H1 (cell line): ENCODE data around the gene IMP3. TPM values are rescaled to one million over a fixed set of nuclear protein-coding genes. Genes with fewer than 3 reads are reported as not detected.
A peak's percentile ranks its signal among the peaks of the same experiment; 100 is the strongest.

Experiments used
- CTCF ChIA-PET: fragments of 300-600 bp; sonication (Branson Sonifier 250); formaldehyde crosslinking; loops from one replicate; lab custom pipeline; 2021; ENCODE audit not compliant: partially characterized antibody; lab: Charles Lee
- POLR2A ChIA-PET: fragments of 300-600 bp; sonication (Branson Sonifier 250); formaldehyde crosslinking; loops from one replicate; lab custom pipeline; 2021; ENCODE audit warnings: inconsistent platforms; ENCODE audit not compliant: partially characterized antibody; lab: Charles Lee
- DNase-seq, 2 experiments: peaks; one replicate each; pipeline versions ENCODE4 v3.0.0 to v3.0.0-alpha.2; 2010 to 2022; ENCODE audit warnings: low spot score in 2 of 2, low read depth in 1 of 2, mixed read lengths in 1 of 2
- FAIRE-seq: peaks from 2 replicates; lab custom pipeline; 2011; peaks lifted over from hg19 to GRCh38; lab: Jason Lieb, UNC
- H2AFZ ChIP-seq: 2 replicates; pipeline ENCODE4 v1.8.1; 2012; ENCODE audit warnings: low read length, inconsistent platforms
- H2AK5ac ChIP-seq: 2 replicates; pipeline ENCODE4 v1.6.1; 2013; ENCODE audit warnings: low read depth, low read length
- H2BK120ac ChIP-seq: replicated peaks from 2 replicates; pipeline ENCODE3; 2013; ENCODE audit warnings: low read depth, low read length, inconsistent platforms
- H2BK12ac ChIP-seq: 2 replicates; pipeline ENCODE4 v1.6.1; 2013; ENCODE audit warnings: low read depth, low read length
- H2BK15ac ChIP-seq: 2 replicates; pipeline ENCODE4 v1.6.1; 2013; ENCODE audit warnings: low read length
- H2BK20ac ChIP-seq: 2 replicates; pipeline ENCODE4 v1.6.1; 2013; ENCODE audit warnings: low read length
- H2BK5ac ChIP-seq: 2 replicates; pipeline ENCODE4 v1.6.1; 2013; ENCODE audit warnings: low read depth, low read length
- H3K14ac ChIP-seq: 2 replicates; pipeline ENCODE4 v1.6.1; 2013; ENCODE audit warnings: inconsistent platforms; ENCODE audit not compliant: insufficient read length
- H3K18ac ChIP-seq: 2 replicates; pipeline ENCODE4 v1.6.1; 2013; ENCODE audit warnings: low read length; ENCODE audit errors: extremely low read depth
- H3K23ac ChIP-seq: 2 replicates; pipeline ENCODE4 v1.6.1; 2013; ENCODE audit warnings: inconsistent platforms; ENCODE audit not compliant: insufficient read length
- H3K23me2 ChIP-seq: 2 replicates; pipeline ENCODE4 v1.6.1; 2013; ENCODE audit warnings: low read depth, low read length
- H3K27ac ChIP-seq: 2 replicates; pipeline ENCODE4 v1.6.1; 2011; ENCODE audit warnings: low read depth, low read length, inconsistent platforms
- H3K27me3 ChIP-seq, 4 experiments: replicated peaks in 1 of 4; 1 replicate in 1 of 4; 2 replicates in 3 of 4; pipeline versions ENCODE4 v1.6.1 to v1.8.1; 2011 to 2013; ENCODE audit warnings: low read length in 3 of 4, mild to moderate bottlenecking in 3 of 4, inconsistent platforms in 2 of 4, mixed read lengths in 2 of 4, moderate library complexity in 1 of 4; ENCODE audit not compliant: control insufficient read depth in 3 of 4, insufficient read depth in 3 of 4; ENCODE audit errors: extremely low read depth in 1 of 4
- H3K36me3 ChIP-seq, 4 experiments: 2 replicates each; pipeline versions ENCODE4 v1.6.1 to v1.8.1; 2011 to 2013; ENCODE audit warnings: mild to moderate bottlenecking in 4 of 4, low read length in 3 of 4, moderate library complexity in 2 of 4, control low read depth in 1 of 4, inconsistent platforms in 1 of 4; ENCODE audit not compliant: insufficient read depth in 4 of 4, control insufficient read depth in 2 of 4
- H3K4ac ChIP-seq: replicated peaks from 2 replicates; pipeline ENCODE3; 2013; ENCODE audit warnings: low read length, low read depth, mixed read lengths, inconsistent platforms; ENCODE audit not compliant: insufficient read length
- H3K4me1 ChIP-seq, 4 experiments: replicated peaks in 1 of 4; 1 replicate in 1 of 4; 2 replicates in 3 of 4; pipeline versions ENCODE4 v1.6.1 to v1.8.1; 2011 to 2013; ENCODE audit warnings: low read length in 3 of 4, inconsistent platforms in 2 of 4, mixed read lengths in 1 of 4; ENCODE audit not compliant: insufficient read depth in 4 of 4, control insufficient read depth in 3 of 4
- H3K4me2 ChIP-seq, 2 experiments: 2 replicates each; pipeline versions ENCODE4 v1.6.1 to v1.8.1; 2011 to 2013; ENCODE audit warnings: low read depth in 2 of 2, low read length in 2 of 2, control low read depth in 1 of 2, inconsistent platforms in 1 of 2, mild to moderate bottlenecking in 1 of 2; ENCODE audit not compliant: insufficient read depth in 1 of 2
- H3K4me3 ChIP-seq, 4 experiments: fragments of 200-600, 300-600 bp in 1 of 4; sonication (generic), shearing (Covaris generic), sonication (Bioruptor Twin) in 1 of 4; 2 replicates each; pipeline versions ENCODE4 v1.5.1 to v1.8.1; 2011 to 2016; ENCODE audit warnings: low read length in 4 of 4, low read depth in 3 of 4, control low read depth in 2 of 4, inconsistent platforms in 2 of 4, mild to moderate bottlenecking in 2 of 4, mixed read lengths in 1 of 4, moderate library complexity in 1 of 4; ENCODE audit not compliant: insufficient read depth in 2 of 4; ENCODE audit errors: extremely low read depth in 1 of 4
- H3K56ac ChIP-seq: replicated peaks from 2 replicates; pipeline ENCODE3; 2013; ENCODE audit warnings: low read depth, mild to moderate bottlenecking, mixed read lengths, low read length, inconsistent platforms; ENCODE audit not compliant: insufficient read length
- H3K79me1 ChIP-seq: 2 replicates; pipeline ENCODE4 v1.6.1; 2013; ENCODE audit warnings: low read depth, low read length, control low read depth
- H3K79me2 ChIP-seq, 2 experiments: 2 replicates each; pipeline versions ENCODE4 v1.6.1 to v1.8.1; 2012 to 2013; ENCODE audit warnings: low read length in 2 of 2, mild to moderate bottlenecking in 2 of 2, inconsistent platforms in 1 of 2; ENCODE audit not compliant: insufficient read depth in 2 of 2, control insufficient read depth in 1 of 2
- H3K9ac ChIP-seq, 4 experiments: replicated peaks in 1 of 4; 1 replicate in 1 of 4; 2 replicates in 3 of 4; pipeline versions ENCODE4 v1.6.1 to v1.8.1; 2011 to 2013; ENCODE audit warnings: low read depth in 3 of 4, low read length in 3 of 4, control low read depth in 2 of 4, mild to moderate bottlenecking in 2 of 4, moderate library complexity in 2 of 4, inconsistent platforms in 1 of 4; ENCODE audit errors: extremely low read depth in 1 of 4
- H3K9me3 ChIP-seq, 2 experiments: 2 replicates each; pipeline versions ENCODE4 v1.6.1 to v1.8.1; 2012 to 2013; ENCODE audit warnings: mild to moderate bottlenecking in 2 of 2, moderate library complexity in 2 of 2, control low read depth in 1 of 2, inconsistent platforms in 1 of 2, low read depth in 1 of 2, low read length in 1 of 2, mixed read lengths in 1 of 2; ENCODE audit not compliant: insufficient read depth in 2 of 2
- H4K20me1 ChIP-seq, 2 experiments: replicated peaks in 1 of 2; 2 replicates each; pipeline versions ENCODE3 to v1.8.1; 2011 to 2013; ENCODE audit warnings: inconsistent platforms in 2 of 2, low read length in 2 of 2, mild to moderate bottlenecking in 1 of 2; ENCODE audit not compliant: insufficient read depth in 2 of 2, control insufficient read depth in 1 of 2
- H4K5ac ChIP-seq: 2 replicates; pipeline ENCODE4 v1.6.1; 2013; ENCODE audit warnings: low read length, low read depth, mixed read lengths, inconsistent platforms; ENCODE audit not compliant: insufficient read length
- H4K8ac ChIP-seq: 2 replicates; pipeline ENCODE4 v1.8.0; 2013; ENCODE audit warnings: mild to moderate bottlenecking, moderate library complexity, low read length, inconsistent platforms; ENCODE audit not compliant: insufficient read depth; ENCODE audit errors: extremely low read depth
- H4K91ac ChIP-seq: replicated peaks from 2 replicates; pipeline ENCODE3; 2013; ENCODE audit warnings: low read length, mixed read lengths, inconsistent platforms; ENCODE audit not compliant: insufficient read length
- CTCF ChIP-seq, 3 experiments: IDR thresholded peaks; 1 replicate in 2 of 3; 2 replicates in 1 of 3; pipeline versions ENCODE4 v1.5.1 to v1.6.1; 2011; ENCODE audit warnings: low read length in 3 of 3, mild to moderate bottlenecking in 3 of 3, inconsistent platforms in 2 of 3, low read depth in 1 of 3, moderate library complexity in 1 of 3; ENCODE audit not compliant: insufficient read depth in 1 of 3; ENCODE audit errors: control extremely low read depth in 1 of 3
- EP300 ChIP-seq, 2 experiments: IDR thresholded peaks; 1 replicate in 1 of 2; 2 replicates in 1 of 2; pipeline ENCODE4 v1.6.1; 2011 to 2012; ENCODE audit warnings: low read depth in 2 of 2, low read length in 2 of 2, mild to moderate bottlenecking in 2 of 2, borderline replicate concordance in 1 of 2, inconsistent platforms in 1 of 2, moderate library complexity in 1 of 2
- GABPA ChIP-seq: IDR thresholded peaks from 2 replicates; pipeline ENCODE4 v1.6.1; 2011; ENCODE audit warnings: mild to moderate bottlenecking, low read length, moderate library complexity, borderline replicate concordance; ENCODE audit not compliant: insufficient read depth
- GTF2F1 ChIP-seq: IDR thresholded peaks from 2 replicates; pipeline ENCODE4 v1.6.1; 2012; ENCODE audit warnings: low read depth, low read length, improper control_type of control experiment, borderline replicate concordance
- MAX ChIP-seq: IDR thresholded peaks from 2 replicates; pipeline ENCODE4 v1.6.1; 2012; ENCODE audit warnings: inconsistent platforms
- RAD21 ChIP-seq, 2 experiments: IDR thresholded peaks in 1 of 2; conservative IDR thresholded peaks in 1 of 2; 2 replicates each; pipeline ENCODE4 v1.6.1; 2011; ENCODE audit warnings: low read depth in 2 of 2, low read length in 2 of 2, improper control_type of control experiment in 1 of 2, inconsistent platforms in 1 of 2, mild to moderate bottlenecking in 1 of 2, moderate library complexity in 1 of 2
- RXRA ChIP-seq: IDR thresholded peaks from 2 replicates; pipeline ENCODE4 v1.6.1; 2011; ENCODE audit warnings: low read depth, mild to moderate bottlenecking, low read length, moderate library complexity; ENCODE audit not compliant: insufficient read depth
- SAP30 ChIP-seq: fragments of 300-600 bp; sonication (generic); IDR thresholded peaks from 2 replicates; pipeline ENCODE4 v1.7.1; 2012; ENCODE audit warnings: low read length, moderate library complexity, mild to moderate bottlenecking, inconsistent platforms; ENCODE audit not compliant: insufficient read depth, insufficient replicate concordance
- SIN3A ChIP-seq, 2 experiments: IDR thresholded peaks in 1 of 2; conservative IDR thresholded peaks in 1 of 2; 2 replicates each; pipeline ENCODE4 v1.6.1; 2011 to 2012; ENCODE audit warnings: low read length in 2 of 2, improper control_type of control experiment in 1 of 2, low read depth in 1 of 2, mild to moderate bottlenecking in 1 of 2
- WGBS, 2 experiments: shearing (Covaris generic) in 1 of 2; methylation state at CpG; one replicate each; pipeline versions ENCODE4 v1.1.6 to v1.1.7; 2013 to 2015; ENCODE audit warnings: low lambda C conversion rate in 2 of 2, mixed read lengths in 2 of 2, inconsistent platforms in 1 of 2, low coverage in 1 of 2, missing lambda C conversion rate in 1 of 2; ENCODE audit not compliant: insufficient replicate concordance in 2 of 2, insufficient coverage in 1 of 2, insufficient read length in 1 of 2; ENCODE audit errors: extremely low coverage in 1 of 2, missing lambda C conversion rate in 1 of 2; 5-methylcytosine and 5-hydroxymethylcytosine counted together
- polyA plus RNA-seq, 7 experiments: library from polyadenylated mRNA; depleted of rRNA in 3 of 7; stranded (reverse) in 5 of 7; unstranded in 2 of 7; fragments of >200 nt in 5 of 7; fragments of 200-250 nt in 2 of 7; gene quantifications; 1 replicate in 5 of 7; 2 replicates in 1 of 7; 4 replicates in 1 of 7; pipeline versions ENCODE4 v1.2.1 to v1.2.3, GENCODE V29; 2011 to 2013; ENCODE audit warnings: missing spikeins in 2 of 7, mixed read lengths in 2 of 7
- total RNA-seq: library from RNA; stranded (reverse); fragmentation: NEBNext Ultra II Directional; extraction: Animal tissue kit (Norgen Biotek cat#: 25700); gene quantifications from 2 replicates; pipeline ENCODE4 v1.2.1, GENCODE V29; 2021

IMP3 gene
- total and polyA plus RNA-seq, 2 of the 8 experiments (the other 6 are each of a cell fraction or from before 2014, with no cell fraction given), result 114 to 273 TPM

- FAIRE-seq (no peak), DNase-seq (no peak)
- Histone ChIP-seq H2BK120ac (no peak overlapping the region), H3K4me2 (no peak overlapping the region), H2BK5ac (no peak overlapping the region), H3K79me1 (no peaks in the 10 kb centered on the region), H3K27me3 (no peaks in the 10 kb centered on the region), H2BK12ac (no peak overlapping the region; the same call in 1 of the 2 replicates), H3K27ac (no peak overlapping the region), H3K79me2 (no peaks in the 10 kb centered on the region), H3K9ac (no peak overlapping the region), H3K9me3 (no peaks in the 10 kb centered on the region), H2AFZ (no peak overlapping the region), H2AK5ac (no peak overlapping the region), H3K14ac (no peak overlapping the region), H4K8ac (no peak overlapping the region), H3K4ac (no peak overlapping the region), H2BK15ac (no peak overlapping the region), H3K23me2 (no peaks in the 10 kb centered on the region), H3K23ac (no peak overlapping the region), H4K20me1 (no peaks in the 10 kb centered on the region), H3K18ac (no peak overlapping the region), H3K4me1 (peaks cover 0 to 13% (median 3%) of the 10 kb centered on the region in 4 experiments; a peak in 4 of 7 replicates), H2BK20ac (no peak overlapping the region), H3K56ac (no peak overlapping the region), H3K36me3 (no peaks in the 10 kb centered on the region), H4K91ac (no peak overlapping the region), H4K5ac (no peak overlapping the region), H3K4me3 (no peak overlapping the region)
- ChIA-PET CTCF (interaction anchor here (0.6 to 6.8 kb wide), 28 partner anchors 8 to 229 kb away, joined by 3 to 60 read pairs (median 8); partner anchors contain the start of genes IMP3 and SNX33), POLR2A (interaction anchor here (0.6 to 1.8 kb wide), 2 partner anchors 37 to 50 kb away, joined by 3 to 5 read pairs; partner anchors contain the start of gene SNX33)
- WGBS, 2 experiments, result 94% methylated on average over 10 of the region's 10 CpGs; no CpG with 5 or more reads in 1 of the 2 experiments
- no peak for TF ChIP-seq RXRA
- TF ChIP-seq MAX, result no peak
- TF ChIP-seq SIN3A (conservative IDR thresholded peaks at IDR 0.05 in 1 of 2, IDR thresholded peaks at IDR 0.05 in 1 of 2; ENCODE audit: low read depth in 1 of 2, low read length in 2 of 2), result no peak
- no peak for TF ChIP-seq SAP30
- TF ChIP-seq EP300 (IDR thresholded peaks at IDR 0.05; ENCODE audit: borderline replicate concordance in 1 of 2, low read depth in 2 of 2, low read length in 2 of 2), result no peak
- TF ChIP-seq CTCF (IDR thresholded peaks at IDR 0.05; ENCODE audit: control extremely low read depth in 1 of 3, insufficient read depth in 1 of 3, low read depth in 1 of 3, low read length in 3 of 3), result peak; percentile 17 to 29 (median 29); a peak in 3 of 4 replicates
- peak; percentile 21 to 42; a peak in 2 of 4 replicates for TF ChIP-seq RAD21 (IDR thresholded peaks at IDR 0.05 in 1 of 2, conservative IDR thresholded peaks at IDR 0.05 in 1 of 2; ENCODE audit: low read depth in 2 of 2, low read length in 2 of 2)
- TF ChIP-seq GABPA, result no peak
- no peak for TF ChIP-seq GTF2F1
These were observed 44.6 kb upstream of the IMP3 start for GRCh38 chr15:75684648-75685047.
